OCI-LY3 (cell line): ENCODE measurements around the gene GLRX.

Source experiments
- H2AFZ ChIP-seq: fragments of 200-600, 300-600 bp; shearing (Covaris generic); 2 replicates; pipeline ENCODE4 v1.6.0; 2014; ENCODE audit warnings: antibody characterized with exemption, low read depth, low read length
- H3K27ac ChIP-seq: fragments of 200-600, 300-600 bp; sonication (generic); 2 replicates; pipeline ENCODE4 v1.5.1; 2014; ENCODE audit warnings: mild to moderate bottlenecking, low read length, moderate library complexity, mixed read lengths
- H3K27me3 ChIP-seq: fragments of 200-600, 300-600 bp; sonication (generic); 2 replicates; pipeline ENCODE4 v1.6.1; 2014; ENCODE audit warnings: low read depth, low read length, mixed read lengths
- H3K36me3 ChIP-seq: fragments of 200-600, 300-600 bp; sonication (generic); replicated peaks from 2 replicates; pipeline ENCODE3; 2014; ENCODE audit warnings: low read depth, low read length, mixed read lengths
- H3K4me1 ChIP-seq: fragments of 300-600, 200-600 bp; sonication (generic); 2 replicates; pipeline ENCODE4 v1.6.1; 2014; ENCODE audit warnings: low read length, mixed read lengths
- H3K4me2 ChIP-seq: fragments of 200-600, 300-600 bp; sonication (generic); 2 replicates; pipeline ENCODE4 v1.6.1; 2014; ENCODE audit warnings: low read length, mixed read lengths
- H3K4me3 ChIP-seq: fragments of 300-600, 200-600 bp; sonication (generic); 2 replicates; pipeline ENCODE4 v1.5.1; 2014; ENCODE audit warnings: antibody characterized with exemption, mild to moderate bottlenecking, low read length, moderate library complexity
- H3K79me2 ChIP-seq: fragments of 300-600, 200-600 bp; shearing (Covaris generic); 2 replicates; pipeline ENCODE4 v1.6.1; 2014; ENCODE audit warnings: mild to moderate bottlenecking, low read length, mixed read lengths
- H3K9ac ChIP-seq: fragments of 300-600, 200-600 bp; shearing (Covaris generic); 2 replicates; pipeline ENCODE4 v1.6.0; 2014; ENCODE audit warnings: mild to moderate bottlenecking, low read length, moderate library complexity
- H3K9me3 ChIP-seq: fragments of 200-600, 300-600 bp; shearing (Covaris generic); 2 replicates; pipeline ENCODE4 v1.6.1; 2014; ENCODE audit warnings: low read length, mixed read lengths; ENCODE audit not compliant: insufficient read depth
- H4K20me1 ChIP-seq: fragments of 200-600, 300-600 bp; sonication (generic); 2 replicates; pipeline ENCODE4 v1.6.1; 2016; ENCODE audit warnings: low read length, mixed read lengths; ENCODE audit not compliant: insufficient read depth
- CTCF ChIP-seq: fragments of 200-600, 300-600 bp; sonication (generic); IDR thresholded peaks from 2 replicates; pipeline ENCODE4 v1.5.1; 2014; ENCODE audit warnings: antibody characterized with exemption, low read length, low read depth
- EZH2phosphoT487 ChIP-seq: fragments of 200-600 bp; shearing (Covaris generic); IDR thresholded peaks from 2 replicates; pipeline ENCODE4 v1.6.1; 2018; ENCODE audit warnings: antibody characterized with exemption, mixed run types, low read depth

GLRX gene

GRCh38 chr5:95781101-95781583, 41.4 kb downstream of the GLRX start:
- H3K4me2 ChIP-seq = peak overlapping the region; percentile 52
- H3K27ac ChIP-seq = no peak overlapping the region
- H3K4me1 ChIP-seq = peaks cover 17% of the 10 kb centered on the region
- peak overlapping the region; percentile 31 for H3K4me3 ChIP-seq
- H4K20me1 ChIP-seq = no peaks in the 10 kb centered on the region
- H3K9me3 ChIP-seq = no peaks in the 10 kb centered on the region
- H3K27me3 ChIP-seq = no peaks in the 10 kb centered on the region
- H3K36me3 ChIP-seq = no peaks in the 10 kb centered on the region
- TF ChIP-seq CTCF = peak; percentile 89
- TF ChIP-seq EZH2phosphoT487 = no peak
- no peaks in the 10 kb centered on the region for H3K79me2 ChIP-seq
- H3K9ac ChIP-seq = no peak overlapping the region
- peak overlapping the region; percentile 62 for H2AFZ ChIP-seq

- H3K4me3 ChIP-seq = no peak overlapping the region
- H2AFZ ChIP-seq = no peak overlapping the region
- H3K27ac ChIP-seq = no peak overlapping the region
- no peaks in the 10 kb centered on the region for H3K27me3 ChIP-seq
- no peaks in the 10 kb centered on the region for H3K36me3 ChIP-seq
- TF ChIP-seq CTCF (no peak), EZH2phosphoT487 (no peak)
- no peaks in the 10 kb centered on the region for H3K9me3 ChIP-seq
- H3K4me2 ChIP-seq = no peak overlapping the region
- no peaks in the 10 kb centered on the region for H3K79me2 ChIP-seq
- no peak overlapping the region for H3K9ac ChIP-seq
- peaks cover 11% of the 10 kb centered on the region for H3K4me1 ChIP-seq
- H4K20me1 ChIP-seq = no peaks in the 10 kb centered on the region
Observed at GRCh38 chr5:95780597-95780996, 41.9 kb downstream of the GLRX start.

GRCh38 chr5:95779611-95780010, 42.9 kb downstream of the GLRX start:
- no peak overlapping the region for H3K4me2 ChIP-seq
- H3K27ac ChIP-seq = no peak overlapping the region
- no peaks in the 10 kb centered on the region for H3K79me2 ChIP-seq
- no peak overlapping the region for H2AFZ ChIP-seq
- H3K27me3 ChIP-seq = no peaks in the 10 kb centered on the region
- no peaks in the 10 kb centered on the region for H3K36me3 ChIP-seq
- no peak overlapping the region for H3K4me3 ChIP-seq
- H3K9ac ChIP-seq = no peak overlapping the region
- no peaks in the 10 kb centered on the region for H4K20me1 ChIP-seq
- H3K9me3 ChIP-seq = no peaks in the 10 kb centered on the region
- TF ChIP-seq CTCF (no peak), EZH2phosphoT487 (no peak)
- peaks cover 9% of the 10 kb centered on the region; the same call in 1 of the 2 replicates for H3K4me1 ChIP-seq

GRCh38 chr5:95778713-95779436, 43.7 kb downstream of the GLRX start:
- Histone ChIP-seq H3K79me2 (no peaks in the 10 kb centered on the region), H3K36me3 (no peaks in the 10 kb centered on the region), H3K9ac (no peak overlapping the region), H3K27me3 (no peaks in the 10 kb centered on the region), H3K4me1 (peaks cover 9% of the 10 kb centered on the region; the same call in 1 of the 2 replicates), H3K27ac (no peak overlapping the region), H2AFZ (no peak overlapping the region), H3K4me2 (no peak overlapping the region), H3K4me3 (no peak overlapping the region), H4K20me1 (no peaks in the 10 kb centered on the region), H3K9me3 (no peaks in the 10 kb centered on the region)
- TF ChIP-seq CTCF (no peak), EZH2phosphoT487 (no peak)
